Liver (tissue), 3 donors: ENCODE results near the gene RUSC1.
"Not testable (repeated sequence)": the region's sequence is repeated elsewhere in the genome, so short reads cannot be mapped to it uniquely, and the experiment has no call there.

Source experiments
- ATF3 ChIP-seq: IDR thresholded peaks from 2 replicates; pipeline ENCODE4 v1.6.1; 2016; ENCODE audit warnings: antibody characterized with exemption
- CTCF ChIP-seq: fragments of 150-350 bp; IDR thresholded peaks from 2 replicates; pipeline ENCODE4 v1.5.1; 2017; ENCODE audit warnings: improper control_type of control experiment, low read depth, low read length; ENCODE audit not compliant: missing input control
- EGR1 ChIP-seq, 2 donors: IDR thresholded peaks; 2 replicates each; pipeline ENCODE4 v1.6.1; 2016 to 2018; ENCODE audit warnings: antibody characterized with exemption in 2 of 2, low read depth in 2 of 2
- FOXA2 ChIP-seq: IDR thresholded peaks from 2 replicates; pipeline ENCODE4 v1.6.1; 2016; ENCODE audit warnings: antibody characterized with exemption
- GABPA ChIP-seq, 2 donors: IDR thresholded peaks in 1 of 2; conservative IDR thresholded peaks in 1 of 2; 2 replicates each; pipeline ENCODE4 v1.6.1; 2016; ENCODE audit warnings: antibody characterized with exemption in 2 of 2, mild to moderate bottlenecking in 1 of 2, moderate library complexity in 1 of 2
- REST ChIP-seq: IDR thresholded peaks from 2 replicates; pipeline ENCODE4 v1.6.1; 2016; ENCODE audit warnings: antibody characterized with exemption, mild to moderate bottlenecking
- TAF1 ChIP-seq: conservative IDR thresholded peaks from 2 replicates; pipeline ENCODE4 v1.6.1; 2016; ENCODE audit warnings: antibody characterized with exemption, mild to moderate bottlenecking
- YY1 ChIP-seq: IDR thresholded peaks from 2 replicates; pipeline ENCODE4 v1.6.1; 2016; ENCODE audit warnings: antibody characterized with exemption, mild to moderate bottlenecking
- donor health status: healthy.
- donor health status: healthy.

- TF ChIP-seq ATF3; CTCF; YY1; GABPA (IDR thresholded peaks at IDR 0.05 in 1 of 2, conservative IDR thresholded peaks at IDR 0.05 in 1 of 2); TAF1; REST; EGR1 (IDR thresholded peaks at IDR 0.05; ENCODE audit: low read depth in 2 of 2); FOXA2: not testable (repeated sequence)
Measured at GRCh38 chr1:155328856-155329255, 8.2 kb downstream of the RUSC1 start.
